Adrenal gland (tissue), 5 donors: Measurements from ENCODE around the gene OGDH.
"Not testable (repeated sequence)": the region's sequence is repeated elsewhere in the genome, so short reads cannot be mapped to it uniquely, and the experiment has no call there.

Experiments
- CTCF ChIP-seq, 6 experiments: fragments of 450-650 bp in 4 of 6; fragments of 200-600 bp in 2 of 6; sonication (generic) in 1 of 6; IDR thresholded peaks; 1 replicate in 5 of 6; 2 replicates in 1 of 6; pipeline versions ENCODE4 v1.5.1 to v1.8.0; 2016 to 2021; ENCODE audit warnings: antibody characterized with exemption in 6 of 6, mild to moderate bottlenecking in 2 of 6, moderate library complexity in 1 of 6
- POLR2A ChIP-seq, 2 donors: fragments of 450-650 bp; IDR thresholded peaks; one replicate each; pipeline ENCODE4 v1.6.1; 2017; ENCODE audit warnings: antibody characterized with exemption in 2 of 2, mild to moderate bottlenecking in 2 of 2, moderate library complexity in 1 of 2
- donor health status: DM: no; HTN: no; CAD: no.

GRCh38 chr7:44597181-44597580, 9.2 kb upstream of the OGDH start:
- TF ChIP-seq CTCF, POLR2A (IDR thresholded peaks at IDR 0.05): not testable (repeated sequence)
